Activated CD4-positive, alpha-beta T cell treated with anti-CD3 and anti-CD28 coated beads for 1 hour (primary cell): ENCODE measurements around the gene KLHL7.
"Not testable (repeated sequence)": the region's sequence is repeated elsewhere in the genome, so short reads cannot be mapped to it uniquely, and the experiment has no call there.

Experiments used
- DNase-seq: peaks from one replicate; pipeline ENCODE4 v3.0.0-alpha.2; 2020

Gene KLHL7

GRCh38 chr7:23183279-23184012, 77.9 kb downstream of the KLHL7 start:
- no peak for DNase-seq

GRCh38 chr7:23184291-23184690, 78.7 kb downstream of the KLHL7 start:
- DNase-seq = no peak

GRCh38 chr7:23184709-23185359, 79.2 kb downstream of the KLHL7 start:
- no peak for DNase-seq

GRCh38 chr7:23185980-23186379, 80.4 kb downstream of the KLHL7 start:
- no peak for DNase-seq

- DNase-seq = no peak
Measured at GRCh38 chr7:23191022-23191421, 85.4 kb downstream of the KLHL7 start.

GRCh38 chr7:23193650-23194227, 88.2 kb downstream of the KLHL7 start:
- DNase-seq = not testable (repeated sequence)

- DNase-seq = no peak
Measured at GRCh38 chr7:23196306-23196705, 90.7 kb downstream of the KLHL7 start.

GRCh38 chr7:23197745-23198144, 92.2 kb downstream of the KLHL7 start:
- DNase-seq = not testable (repeated sequence)

- DNase-seq = no peak
Measured at GRCh38 chr7:23200331-23200730, 94.7 kb downstream of the KLHL7 start.

GRCh38 chr7:23204241-23204640, 98.7 kb downstream of the KLHL7 start:
- no peak for DNase-seq

- no peak for DNase-seq
Measured at GRCh38 chr7:23205577-23205908, 100.0 kb downstream of the KLHL7 start.

GRCh38 chr7:23205909-23206767, 100.6 kb downstream of the KLHL7 start:
- no peak for DNase-seq

GRCh38 chr7:23207021-23207420, 101.4 kb downstream of the KLHL7 start:
- DNase-seq = no peak

- no peak for DNase-seq
Measured at GRCh38 chr7:23207884-23208283, 102.3 kb downstream of the KLHL7 start.

GRCh38 chr7:23208316-23208715, 102.7 kb downstream of the KLHL7 start:
- DNase-seq = no peak

- no peak for DNase-seq
Measured at GRCh38 chr7:23210506-23210905, 104.9 kb downstream of the KLHL7 start.

- no peak for DNase-seq
Measured at GRCh38 chr7:23211589-23211988, 106.0 kb downstream of the KLHL7 start.

GRCh38 chr7:23212395-23212794, 106.8 kb downstream of the KLHL7 start:
- no peak for DNase-seq

- no peak for DNase-seq
Measured at GRCh38 chr7:23212841-23213240, 107.3 kb downstream of the KLHL7 start.

- no peak for DNase-seq
Measured at GRCh38 chr7:23213755-23214154, 108.2 kb downstream of the KLHL7 start.

- no peak for DNase-seq
Measured at GRCh38 chr7:23214423-23214822, 108.8 kb downstream of the KLHL7 start.

GRCh38 chr7:23214938-23215337, 109.4 kb downstream of the KLHL7 start:
- DNase-seq = no peak

- DNase-seq = no peak
Measured at GRCh38 chr7:23216021-23216420, 110.4 kb downstream of the KLHL7 start.
